ENCODE measurements around the gene BRD7. TPM values are rescaled to one million over a fixed set of nuclear protein-coding genes. Genes with fewer than 3 reads are reported as not detected.

BRD7 gene
- total RNA-seq: 10 to 100 TPM; 16.9 to 24.1 (median 20.2) TPM
- long read RNA-seq: 0 reads

DNA sequence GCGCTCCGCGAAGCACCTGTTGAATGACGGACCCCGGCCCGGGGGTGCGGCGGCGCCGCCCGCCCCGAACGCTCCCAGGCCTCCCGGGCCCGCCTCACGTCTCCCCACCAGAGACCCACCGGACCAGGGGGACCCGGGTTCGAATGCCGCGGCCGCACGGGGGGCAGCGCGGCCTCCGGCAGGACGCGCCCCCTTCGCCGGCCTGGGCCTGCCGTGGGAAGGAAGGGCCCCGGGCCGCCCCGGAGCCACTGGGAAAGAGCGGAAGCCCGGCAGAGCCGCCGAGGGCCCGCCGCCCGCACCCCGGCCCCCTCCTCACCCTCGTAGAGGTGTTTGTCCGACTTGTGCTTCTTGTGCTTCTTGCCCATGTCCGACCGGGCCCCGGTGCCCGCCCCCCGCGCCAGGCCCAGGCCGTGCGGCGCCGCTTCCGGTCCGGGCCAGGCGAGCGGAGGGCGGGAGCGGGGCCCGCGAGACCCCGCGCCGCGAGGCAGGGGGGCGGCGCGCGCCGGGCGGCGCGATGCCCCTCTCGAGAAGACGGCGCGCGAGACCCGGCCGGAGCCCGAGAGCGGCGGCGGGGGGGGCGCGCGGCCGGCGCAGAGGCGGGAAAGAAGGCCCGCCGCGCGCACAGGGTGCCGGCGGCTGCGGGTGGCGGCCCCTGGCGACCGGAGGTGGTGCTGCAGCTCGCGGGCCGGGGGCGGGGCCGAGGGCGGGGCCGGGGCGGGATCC is at the start of gene BRD7:
TSS of gene BRD7 (minus strand) at position 579 of the 723 bp plus-strand sequence. CDS start at position 365, 214 bp downstream.
- whole genome bisulfite sequencing (ENCODE audit: insufficient coverage, low coverage, low lambda C conversion rate, missing lambda C conversion rate): 2% methylated on average over 12 of the region's 109 CpGs
- H3K36me3 ChIP-seq: peaks cover 0 to 25% (median 4%) of the 10 kb centered on the region in 4 donors
- H3K4me3 ChIP-seq: peak within 1 kb of the TSS; percentile 86 to 92 (median 91)
- DNase-seq (peak; percentile 65 to 74 (median 67)), ATAC-seq (peak; percentile 91 to 95 (median 93))
- no peak for TF ChIP-seq POLR2A (IDR thresholded peaks at IDR 0.05)
- peak; percentile 33 to 76 (median 48) for TF ChIP-seq CTCF (IDR thresholded peaks at IDR 0.05)
- peaks cover 0 to 28% (median 4%) of the 10 kb centered on the region in 4 donors for H3K4me1 ChIP-seq
- intact Hi-C loops (cut with DNase I): no loop called here
- H3K27ac ChIP-seq: peak within 1 kb of the TSS in 2 of 3 donors; percentile 21 to 60
- no peaks in the 10 kb centered on the region for H3K27me3 ChIP-seq
- H3K9me3 ChIP-seq: no peaks in the 10 kb centered on the region

DNA sequence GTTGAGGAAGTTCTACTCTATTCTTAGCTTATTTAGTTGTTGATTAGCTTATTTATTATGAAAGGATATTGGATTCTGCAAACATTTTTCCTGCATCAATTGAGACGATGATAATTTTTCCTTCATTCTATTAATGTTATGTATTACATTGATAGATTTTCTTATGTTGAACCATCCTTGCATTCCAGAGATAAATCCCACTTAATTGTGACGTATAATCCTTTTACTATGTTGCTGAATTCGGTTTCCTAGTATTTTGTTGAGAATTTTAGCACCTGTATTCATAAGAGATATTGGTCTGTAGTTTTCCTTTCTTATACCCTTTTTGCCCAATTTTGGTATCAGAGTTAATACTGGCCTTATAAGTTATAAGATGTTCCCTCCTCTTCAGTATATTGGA is 47.6 kb upstream of the BRD7 start:
- H3K27ac ChIP-seq: no peak overlapping the region

GRCh38 chr16:50414152-50414551 is 45.4 kb upstream of the BRD7 start:
- H3K9me3 ChIP-seq: peaks cover 0 to 12% (median 0%) of the 10 kb centered on the region in 4 donors
- H3K27me3 ChIP-seq: no peaks in the 10 kb centered on the region
- ATAC-seq: no peak
- H3K27ac ChIP-seq: no peak overlapping the region
- H3K4me1 ChIP-seq: no peaks in the 10 kb centered on the region
- DNase-seq: no peak
- intact Hi-C loops (cut with DNase I): no loop called here
- TF ChIP-seq POLR2A (IDR thresholded peaks at IDR 0.05): no peak
- TF ChIP-seq CTCF (IDR thresholded peaks at IDR 0.05): no peak
- no peaks in the 10 kb centered on the region for H3K36me3 ChIP-seq
- no peak overlapping the region for H3K4me3 ChIP-seq

More for the DNA sequence above, 47.6 kb upstream of the BRD7 start:
- Histone ChIP-seq H3K36me3 (no peaks in the 10 kb centered on the region), H3K27me3 (no peaks in the 10 kb centered on the region), H3K4me1 (no peaks in the 10 kb centered on the region), H3K4me3 (no peak overlapping the region), H3K9me3 (peaks cover 0 to 12% (median 0%) of the 10 kb centered on the region in 4 donors)
- no peak for TF ChIP-seq POLR2A (IDR thresholded peaks at IDR 0.05)
- no peak for TF ChIP-seq CTCF (IDR thresholded peaks at IDR 0.05)
- DNase-seq (no peak), ATAC-seq (no peak)
- WGBS (ENCODE audit: insufficient coverage, low coverage, low lambda C conversion rate, missing lambda C conversion rate): 45% methylated on average over 3 of the region's 3 CpGs
- intact Hi-C loops (cut with DNase I): no loop called here

GRCh38 chr16:50411034-50411433 is 42.2 kb upstream of the BRD7 start:
- ATAC-seq: no peak
- H3K36me3 ChIP-seq: no peaks in the 10 kb centered on the region
- H3K4me1 ChIP-seq: no peaks in the 10 kb centered on the region
- H3K9me3 ChIP-seq: peaks cover 0 to 2% (median 0%) of the 10 kb centered on the region in 4 donors
- H3K27ac ChIP-seq: no peak overlapping the region
- intact Hi-C loops (cut with DNase I): no loop called here
- no peak overlapping the region for H3K4me3 ChIP-seq
- 83% methylated on average over 2 of the region's 2 CpGs for WGBS (ENCODE audit: insufficient coverage, low coverage, low lambda C conversion rate, missing lambda C conversion rate)
- H3K27me3 ChIP-seq: no peaks in the 10 kb centered on the region
- no peak for DNase-seq
- no peak for TF ChIP-seq POLR2A (IDR thresholded peaks at IDR 0.05)
- no peak for TF ChIP-seq CTCF (IDR thresholded peaks at IDR 0.05)

Measured in right lobe of liver (tissue), 6 donors.